HFF-Myc (cell line): Measurements from ENCODE around the gene DRC7.
A peak's percentile ranks its signal among the peaks of the same experiment; 100 is the strongest.

ENCODE experiments used
- DNase-seq: peaks from one replicate; pipeline ENCODE4 v3.0.0-alpha.2; 2011; ENCODE audit warnings: low read depth; ENCODE audit errors: extremely low read depth
- H3K4me3 ChIP-seq: replicated peaks from 2 replicates; pipeline ENCODE4 v1.5.1; 2011; ENCODE audit warnings: low read depth, mild to moderate bottlenecking, control low read depth, low read length
- TF ChIP-seq, protein P1 (sequence below): IDR thresholded peaks from 2 replicates; pipeline ENCODE4 v1.5.1; 2012; ENCODE audit warnings: mild to moderate bottlenecking, low read depth, low read length, control low read depth; ENCODE audit errors: missing control alignments

DRC7 gene

GRCh38 chr16:57747996-57748395 is 53.4 kb downstream of the DRC7 start:
- H3K4me3 ChIP-seq: no peak overlapping the region
- TF ChIP-seq, protein P1, sequence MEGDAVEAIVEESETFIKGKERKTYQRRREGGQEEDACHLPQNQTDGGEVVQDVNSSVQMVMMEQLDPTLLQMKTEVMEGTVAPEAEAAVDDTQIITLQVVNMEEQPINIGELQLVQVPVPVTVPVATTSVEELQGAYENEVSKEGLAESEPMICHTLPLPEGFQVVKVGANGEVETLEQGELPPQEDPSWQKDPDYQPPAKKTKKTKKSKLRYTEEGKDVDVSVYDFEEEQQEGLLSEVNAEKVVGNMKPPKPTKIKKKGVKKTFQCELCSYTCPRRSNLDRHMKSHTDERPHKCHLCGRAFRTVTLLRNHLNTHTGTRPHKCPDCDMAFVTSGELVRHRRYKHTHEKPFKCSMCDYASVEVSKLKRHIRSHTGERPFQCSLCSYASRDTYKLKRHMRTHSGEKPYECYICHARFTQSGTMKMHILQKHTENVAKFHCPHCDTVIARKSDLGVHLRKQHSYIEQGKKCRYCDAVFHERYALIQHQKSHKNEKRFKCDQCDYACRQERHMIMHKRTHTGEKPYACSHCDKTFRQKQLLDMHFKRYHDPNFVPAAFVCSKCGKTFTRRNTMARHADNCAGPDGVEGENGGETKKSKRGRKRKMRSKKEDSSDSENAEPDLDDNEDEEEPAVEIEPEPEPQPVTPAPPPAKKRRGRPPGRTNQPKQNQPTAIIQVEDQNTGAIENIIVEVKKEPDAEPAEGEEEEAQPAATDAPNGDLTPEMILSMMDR: no peak
- no peak for DNase-seq

GRCh38 chr16:57748596-57748995 is 54.0 kb downstream of the DRC7 start:
- no peak overlapping the region for H3K4me3 ChIP-seq
- TF ChIP-seq, protein P1: no peak
- no peak for DNase-seq

DNA sequence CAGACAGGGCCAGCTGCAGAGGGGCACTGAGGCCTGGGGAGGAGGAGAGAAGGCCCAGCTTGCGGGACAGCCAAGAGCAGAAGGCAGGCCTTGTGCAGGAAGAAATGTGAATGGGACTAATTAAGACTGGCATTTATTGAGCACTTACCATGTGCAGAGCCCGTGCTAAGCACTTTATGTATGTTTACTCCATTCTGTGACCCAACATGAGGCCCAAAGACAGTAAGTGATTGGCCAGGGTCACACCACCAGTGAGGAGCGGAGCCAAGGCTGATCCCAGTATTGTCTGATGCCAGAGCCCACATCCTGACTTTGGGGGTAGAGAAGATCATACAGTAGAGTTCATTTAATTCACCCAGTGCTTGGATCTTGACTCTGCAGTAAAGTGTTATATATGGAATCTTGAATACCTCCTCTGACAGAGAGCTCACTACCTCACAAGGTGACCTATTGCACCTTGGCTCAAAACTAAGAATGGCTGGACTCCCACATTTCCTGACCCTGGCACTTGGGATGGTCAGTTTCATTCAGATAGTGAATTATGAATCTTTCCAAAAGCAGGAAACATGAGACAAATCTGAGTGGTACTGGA is 54.6 kb downstream of the DRC7 start:
- TF ChIP-seq, protein P1: no peak
- peak; percentile 71 for DNase-seq
- no peak overlapping the region for H3K4me3 ChIP-seq

- DNase-seq: no peak
- H3K4me3 ChIP-seq: no peak overlapping the region
- TF ChIP-seq, protein P1: no peak
Measured at GRCh38 chr16:57749856-57750452, 55.3 kb downstream of the DRC7 start.

GRCh38 chr16:57750796-57751538 is 56.4 kb downstream of the DRC7 start:
- no peak overlapping the region for H3K4me3 ChIP-seq
- TF ChIP-seq, protein P1: no peak
- no peak for DNase-seq

DNA sequence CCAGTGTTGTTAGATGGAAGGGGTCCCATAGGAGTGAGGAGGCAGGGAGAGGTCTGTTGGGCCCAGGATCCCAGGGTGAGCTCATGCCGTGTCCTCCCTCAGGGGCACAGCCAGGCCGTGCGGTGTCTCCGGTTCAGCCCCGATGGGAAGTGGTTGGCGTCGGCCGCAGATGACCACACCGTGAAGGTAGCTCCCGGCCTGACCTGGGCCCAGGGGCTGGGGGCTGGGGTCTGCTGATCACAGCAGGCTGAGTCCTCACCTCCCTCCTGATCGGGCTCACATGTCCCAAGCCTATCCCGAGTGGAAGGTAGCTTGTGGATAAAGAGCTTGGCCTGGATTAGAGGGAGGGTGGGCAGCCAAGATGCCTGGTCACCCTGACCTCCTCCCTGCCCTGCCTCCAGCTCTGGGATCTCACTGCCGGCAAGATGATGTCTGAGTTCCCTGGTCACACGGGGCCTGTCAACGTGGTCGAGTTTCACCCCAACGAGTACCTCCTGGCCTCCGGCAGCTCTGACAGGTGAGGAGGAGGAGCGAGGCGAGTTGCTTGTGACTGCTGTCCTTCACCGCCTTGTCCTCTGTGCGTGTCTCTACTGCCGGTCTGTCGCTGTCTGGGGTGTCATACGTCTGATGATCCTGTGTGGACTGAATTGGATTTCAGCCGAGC is 57.1 kb downstream of the DRC7 start:
- TF ChIP-seq, protein P1: no peak
- H3K4me3 ChIP-seq: no peak overlapping the region
- no peak for DNase-seq
